Suprapubic skin (tissue), 4 donors: ENCODE measurements around the gene MDM4.

Source experiments
- CTCF ChIP-seq, 2 donors: fragments of 200-600 bp in 1 of 2; fragments of 450-650 bp in 1 of 2; sonication (generic) in 1 of 2; IDR thresholded peaks; one replicate each; pipeline ENCODE4 v1.5.1; 2016 to 2019; ENCODE audit warnings: antibody characterized with exemption in 2 of 2, mild to moderate bottlenecking in 1 of 2, moderate library complexity in 1 of 2
- EP300 ChIP-seq: sonication (generic); formaldehyde crosslinking; IDR thresholded peaks from one replicate; pipeline ENCODE4 v1.6.1; 2017; ENCODE audit warnings: antibody characterized with exemption
- POLR2A ChIP-seq, 2 donors: fragments of 450-650 bp; IDR thresholded peaks; one replicate each; pipeline ENCODE4 v1.6.1; 2017; ENCODE audit warnings: antibody characterized with exemption in 2 of 2, mild to moderate bottlenecking in 2 of 2, moderate library complexity in 2 of 2
- POLR2AphosphoS5 ChIP-seq, 3 donors: sonication (generic); formaldehyde crosslinking; IDR thresholded peaks; one replicate each; pipeline ENCODE4 v1.6.1; 2017; ENCODE audit warnings: antibody characterized with exemption in 3 of 3

GRCh38 chr1:204494281-204495077 lies 21.7 kb upstream of the MDM4 start, which contains the start of gene PIK3C2B:
- TF ChIP-seq CTCF (IDR thresholded peaks at IDR 0.05), result peak; percentile 8 to 76
- TF ChIP-seq POLR2AphosphoS5 (IDR thresholded peaks at IDR 0.05), result no peak
- peak in 1 of 2 donors; percentile 40 for TF ChIP-seq POLR2A (IDR thresholded peaks at IDR 0.05)
- no peak for TF ChIP-seq EP300
